GM18505 (cell line): ENCODE data around the gene HABP2.

ENCODE experiments used
- ATAC-seq: cut with Tn5 transposase; IDR thresholded peaks from one replicate; pipeline ENCODE4 v1.9.1; 2021; ENCODE audit not compliant: unreplicated experiment
- POLR2A ChIP-seq: IDR thresholded peaks from 4 replicates; pipeline ENCODE4 v1.6.1; 2011; ENCODE audit warnings: borderline replicate concordance; ENCODE audit not compliant: insufficient read depth, insufficient read length; ENCODE audit errors: extremely low read depth

HABP2 gene

DNA sequence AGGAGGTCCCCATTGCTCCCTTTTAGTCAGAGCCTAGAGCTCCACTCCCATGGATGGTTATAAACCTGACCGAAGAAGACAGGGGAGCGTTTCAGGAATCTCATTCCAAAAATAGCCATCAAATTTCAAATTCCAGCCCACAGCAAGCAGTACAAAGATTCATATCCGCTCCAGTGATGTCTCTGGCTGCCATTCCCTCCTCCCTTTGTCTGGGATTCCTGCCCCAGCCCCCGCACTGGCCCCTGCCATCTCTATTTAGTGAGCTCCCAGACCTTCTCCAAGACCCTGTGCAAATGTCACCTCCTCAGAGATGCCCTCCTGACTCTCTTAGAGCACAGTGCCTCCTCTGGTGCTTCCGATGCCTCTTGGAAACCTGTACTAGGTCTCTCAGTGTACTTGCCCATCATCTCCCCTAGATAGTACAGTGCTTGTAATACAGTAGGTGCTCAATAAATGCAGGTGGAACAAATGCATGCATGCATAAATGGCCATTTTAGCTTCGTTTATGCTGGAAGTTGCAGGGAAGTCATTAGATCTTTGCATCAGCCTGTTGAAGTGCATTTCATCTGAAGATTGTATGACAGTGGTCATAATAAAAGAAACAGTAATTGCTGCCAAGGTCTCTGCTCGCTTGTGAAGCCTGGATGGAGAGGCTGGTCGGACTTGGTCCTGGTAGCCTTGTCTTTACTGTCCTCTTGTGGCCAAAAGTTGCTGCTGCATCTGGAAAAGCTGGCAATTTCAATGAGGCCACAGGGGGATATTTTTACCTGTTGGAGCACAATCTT lies 32.0 kb upstream of the HABP2 start:
- TF ChIP-seq POLR2A, result no peak
- no peak for ATAC-seq

DNA sequence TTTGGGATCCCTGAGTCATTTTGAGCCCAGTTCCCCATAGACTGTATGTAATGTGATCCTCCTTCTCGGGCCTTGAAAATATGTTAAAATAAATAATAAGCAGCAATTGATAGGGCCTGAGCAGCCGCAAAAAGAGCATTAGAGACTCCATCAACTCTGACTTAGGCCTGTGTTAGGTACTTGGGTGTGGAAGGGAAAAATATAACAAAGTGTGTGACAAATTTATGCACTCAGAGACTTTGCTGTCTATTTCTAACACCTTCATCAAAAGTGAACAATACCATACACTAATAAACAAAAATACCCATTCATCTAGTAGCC lies 31.4 kb upstream of the HABP2 start:
- ATAC-seq, result no peak

DNA sequence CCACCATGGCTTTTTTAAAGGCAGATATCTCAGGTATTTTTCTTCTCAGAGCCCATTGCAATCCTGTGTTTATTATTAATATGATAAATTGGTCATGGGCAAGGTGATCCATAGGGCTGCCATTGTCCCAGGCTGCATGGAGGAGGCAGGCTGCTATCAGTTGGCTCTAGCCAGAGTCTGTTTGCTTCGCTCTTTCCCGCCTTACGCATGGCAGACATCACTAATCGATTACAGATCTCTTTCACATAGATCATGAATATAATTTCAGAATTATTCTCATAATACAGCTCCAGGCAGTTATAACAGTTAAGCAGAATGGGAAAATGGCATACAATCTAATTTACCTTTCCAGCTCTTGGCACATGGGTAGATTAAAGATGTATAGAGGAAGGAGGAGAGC lies 30.4 kb upstream of the HABP2 start:
- no peak for ATAC-seq
- TF ChIP-seq POLR2A, result no peak

More for the DNA sequence above, 31.4 kb upstream of the HABP2 start:
- TF ChIP-seq POLR2A, result no peak

DNA sequence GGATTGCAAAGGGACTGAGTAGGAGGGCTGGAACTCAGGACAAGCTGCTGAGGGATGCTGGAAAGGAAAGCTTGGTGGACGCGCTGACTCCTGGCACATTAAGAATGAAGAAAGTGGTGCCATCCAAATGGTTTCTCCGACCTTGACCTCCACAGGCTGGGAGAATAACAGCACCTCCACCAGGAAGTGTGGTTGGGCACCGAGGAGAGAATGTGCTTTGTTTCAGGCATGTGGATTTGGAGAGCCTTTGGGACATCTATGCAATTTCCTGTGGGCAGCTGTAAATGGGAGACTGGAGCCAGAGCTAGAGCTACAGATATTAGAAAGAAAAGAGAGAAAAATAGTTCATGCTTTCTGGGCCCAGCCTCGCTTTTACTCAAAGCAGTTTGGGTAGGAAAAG lies 29.8 kb upstream of the HABP2 start:
- ATAC-seq, result no peak
- TF ChIP-seq POLR2A, result no peak

DNA sequence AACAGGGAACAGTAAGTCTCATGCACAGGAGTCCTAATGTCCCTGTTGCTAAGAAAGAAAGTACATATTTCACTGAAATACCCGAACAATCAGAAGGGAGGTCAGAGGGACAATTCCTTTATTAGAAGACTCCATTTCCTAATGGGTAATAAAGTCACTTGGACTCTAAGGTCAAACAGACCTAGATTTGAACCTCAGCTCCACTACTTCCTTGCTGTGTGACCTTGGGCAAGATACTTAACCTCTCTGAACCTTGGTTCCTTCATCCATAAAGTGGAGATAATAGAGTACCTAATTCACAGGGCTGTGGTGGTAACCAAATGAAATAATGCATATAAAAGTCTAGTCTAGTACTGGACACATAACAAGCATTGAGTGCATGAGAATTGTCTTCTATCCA lies 29.2 kb upstream of the HABP2 start:
- no peak for TF ChIP-seq POLR2A
- no peak for ATAC-seq

DNA sequence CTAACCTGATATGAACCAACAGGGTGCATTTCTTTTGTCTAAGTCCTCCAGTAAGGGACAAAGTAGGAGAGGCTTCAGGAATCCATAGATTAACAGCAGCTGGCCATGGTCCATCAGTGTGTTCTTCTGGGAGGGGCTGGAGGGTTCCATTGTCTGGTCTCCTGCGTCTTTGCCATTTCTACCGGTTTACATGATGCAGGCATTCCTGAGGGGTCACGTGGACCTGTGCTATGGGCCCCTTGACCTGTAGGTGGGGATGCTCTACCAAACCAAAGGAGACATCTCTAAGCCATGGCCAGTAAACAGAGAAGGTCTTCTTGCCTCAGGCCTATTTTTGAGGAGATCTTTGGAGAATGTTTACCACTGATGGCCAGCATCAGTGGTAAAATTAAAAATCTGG lies 28.7 kb upstream of the HABP2 start:
- no peak for TF ChIP-seq POLR2A
- ATAC-seq, result no peak

DNA sequence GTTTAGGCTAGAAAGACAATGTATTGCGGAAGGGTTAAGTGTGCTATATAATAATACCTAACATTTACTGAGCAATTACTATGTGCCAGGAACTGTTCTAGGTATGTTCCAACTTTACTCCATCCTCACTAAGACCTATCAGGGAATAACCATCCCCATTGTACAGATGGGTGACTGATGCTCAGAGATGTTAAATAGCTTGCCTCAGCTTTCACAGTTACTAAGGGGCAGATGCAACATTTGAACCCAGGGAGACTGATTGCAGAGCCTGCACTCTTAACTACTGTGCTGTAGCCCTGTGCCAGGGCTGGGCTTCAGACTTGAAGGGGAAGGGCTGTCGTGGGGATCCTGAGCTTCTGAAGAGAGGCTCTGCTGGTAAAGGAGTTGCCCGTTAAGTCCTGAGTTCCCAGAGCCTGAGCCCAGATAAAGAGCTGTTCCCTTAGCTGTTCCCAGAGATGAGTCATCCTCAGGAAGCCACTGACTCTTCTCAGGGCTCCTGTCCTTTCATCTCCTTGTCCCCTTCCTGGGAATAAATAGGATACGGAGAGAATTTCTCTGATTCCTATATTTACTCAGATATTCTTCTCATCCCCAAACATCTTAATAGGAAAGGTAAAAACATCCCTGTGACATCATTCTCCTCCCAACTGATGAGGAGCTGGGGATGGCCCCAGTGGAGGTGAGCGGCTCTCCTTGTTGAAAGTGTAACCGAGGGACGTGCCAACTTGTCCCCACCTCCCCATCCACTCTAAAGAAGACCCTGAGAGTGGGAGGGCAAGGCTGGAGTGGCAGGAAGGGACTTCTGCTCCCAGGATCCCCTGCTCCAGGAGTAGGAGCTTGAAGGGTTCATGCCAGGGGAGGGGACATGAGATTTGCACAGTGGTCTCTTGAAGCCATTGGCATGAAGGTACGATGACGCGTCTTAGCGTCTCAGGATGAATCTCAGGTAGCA lies 28.0 kb upstream of the HABP2 start:
- no peak for TF ChIP-seq POLR2A
- no peak for ATAC-seq

DNA sequence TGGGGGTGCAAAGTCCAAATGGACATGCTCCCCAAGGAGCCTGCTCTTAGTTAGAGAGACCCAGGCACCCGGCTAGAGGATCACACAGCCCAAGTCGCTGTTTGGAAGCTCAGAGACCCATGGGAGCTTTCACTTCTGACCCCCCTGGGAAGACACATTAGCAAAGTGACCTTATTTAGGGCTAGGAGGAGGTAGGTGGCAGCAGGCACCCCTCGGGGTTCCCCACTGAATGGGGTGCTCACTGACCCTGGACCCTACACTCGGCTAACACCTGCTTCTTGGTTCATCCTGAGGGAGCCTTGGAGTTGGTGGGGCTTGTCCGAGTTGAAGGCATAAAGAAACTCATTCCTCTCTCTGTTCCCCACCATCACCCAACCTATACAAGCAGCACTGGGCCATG lies 27.1 kb upstream of the HABP2 start:
- no peak for TF ChIP-seq POLR2A
- ATAC-seq, result no peak

DNA sequence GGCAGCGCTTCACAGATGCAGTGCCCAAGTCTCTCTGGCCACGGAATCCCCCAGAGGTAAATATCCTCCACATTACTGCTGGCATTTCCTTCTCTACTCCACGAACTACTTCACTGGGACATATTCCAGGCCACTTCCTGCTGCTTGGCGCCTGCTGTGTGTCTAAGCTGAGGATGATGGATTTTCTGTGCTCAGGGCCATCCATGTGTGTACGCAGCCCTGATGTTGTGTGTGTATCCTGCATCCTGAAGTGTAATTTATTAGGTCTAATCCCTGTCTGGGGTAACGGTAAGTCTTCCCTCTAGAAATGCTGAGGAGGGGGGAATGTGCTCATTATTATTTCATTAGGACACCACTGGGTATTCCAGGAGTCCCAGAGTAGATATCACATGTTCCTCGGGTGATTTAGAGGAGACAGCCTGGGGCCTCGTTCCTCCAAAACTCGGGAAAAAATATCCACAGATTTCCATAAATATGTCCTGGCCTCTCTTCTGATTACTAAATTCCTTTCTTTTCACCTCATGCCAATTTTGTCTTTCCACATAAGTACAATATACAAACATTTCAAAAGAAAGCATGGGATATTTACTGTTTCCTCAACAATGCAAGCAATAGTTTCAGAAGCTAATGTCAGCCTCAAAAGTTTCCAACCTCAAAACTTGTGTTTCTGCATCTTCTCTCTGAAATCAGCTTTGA lies 25.5 kb upstream of the HABP2 start:
- no peak for TF ChIP-seq POLR2A
- no peak for ATAC-seq

DNA sequence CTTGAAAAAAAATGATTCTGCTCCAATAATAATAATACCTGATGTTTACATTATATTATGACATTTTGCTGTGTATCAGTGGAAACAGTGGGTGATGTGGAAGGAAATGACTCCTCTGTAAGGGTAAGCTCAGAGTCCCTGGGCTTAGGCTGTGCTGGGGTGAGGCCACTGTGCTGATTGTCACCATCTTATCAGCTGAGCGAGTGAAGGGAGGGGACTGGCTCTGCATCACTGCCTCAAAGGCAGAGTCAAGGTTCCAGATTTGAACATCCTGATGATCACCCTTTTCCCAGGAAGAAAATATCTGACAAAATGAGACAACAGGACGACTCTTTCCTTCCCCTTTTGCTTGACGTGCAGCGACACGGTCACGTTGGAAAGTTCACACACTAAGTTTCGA lies 24.0 kb upstream of the HABP2 start:
- ATAC-seq, result no peak
- no peak for TF ChIP-seq POLR2A

DNA sequence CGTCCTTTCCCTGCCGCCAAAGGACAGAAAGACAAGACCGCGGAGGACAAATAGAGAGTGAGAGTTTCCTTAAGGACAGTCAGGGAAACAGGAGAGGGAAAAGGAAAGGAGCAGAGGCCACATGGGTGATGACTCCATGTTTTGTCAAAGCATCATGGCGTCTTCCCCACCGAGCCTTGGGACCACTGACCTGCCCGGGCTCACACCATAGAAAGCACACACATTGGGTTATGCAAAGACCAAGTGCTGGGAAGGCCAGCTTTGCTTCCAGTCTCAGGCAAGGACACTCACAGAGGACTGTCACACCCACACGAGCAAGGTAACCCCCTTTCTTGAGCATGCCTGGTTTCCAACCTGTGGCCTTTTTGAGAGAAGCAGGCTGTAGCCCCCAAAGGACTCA lies 23.3 kb upstream of the HABP2 start:
- ATAC-seq, result no peak
- no peak for TF ChIP-seq POLR2A

DNA sequence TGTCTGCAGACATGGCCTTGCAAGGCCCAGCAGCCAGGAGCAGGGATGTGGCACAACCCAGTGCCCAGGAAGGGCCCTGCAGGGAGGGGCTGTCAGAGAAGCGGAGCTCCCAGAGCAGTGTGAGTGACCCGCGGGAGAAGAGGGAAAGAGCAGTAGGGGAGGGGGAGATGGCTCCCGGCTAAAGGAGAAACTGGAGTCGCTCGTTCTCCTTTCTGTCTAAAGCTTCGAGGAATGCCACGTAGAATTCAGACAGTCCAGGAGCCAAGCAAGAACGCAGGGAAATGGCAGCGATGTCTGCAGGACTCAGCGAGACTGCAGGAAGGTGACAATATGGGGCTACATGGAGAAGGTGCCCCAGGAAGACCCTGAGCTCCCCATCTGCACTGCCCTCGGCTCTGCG lies 22.4 kb upstream of the HABP2 start:
- no peak for TF ChIP-seq POLR2A
- no peak for ATAC-seq

DNA sequence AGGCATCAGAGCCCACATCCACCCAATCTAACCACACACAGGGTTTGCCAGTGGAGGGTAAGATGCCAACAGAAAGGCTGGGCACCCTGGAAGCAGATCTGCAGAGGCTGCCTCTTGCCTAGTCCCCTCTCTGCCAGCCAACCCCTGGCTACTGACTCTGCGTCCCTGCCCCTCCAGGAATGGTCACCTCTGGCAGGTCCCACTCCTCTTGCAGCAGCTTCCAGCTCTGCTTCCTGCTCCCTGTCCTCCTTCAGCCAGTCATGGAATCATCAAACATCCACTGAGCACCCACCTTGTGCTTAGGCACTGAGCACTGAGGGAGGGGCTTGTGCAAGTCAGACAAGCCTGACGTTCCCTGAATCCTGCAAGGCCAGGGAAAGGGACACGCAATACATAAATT lies 20.1 kb upstream of the HABP2 start:
- TF ChIP-seq POLR2A, result no peak
- no peak for ATAC-seq

DNA sequence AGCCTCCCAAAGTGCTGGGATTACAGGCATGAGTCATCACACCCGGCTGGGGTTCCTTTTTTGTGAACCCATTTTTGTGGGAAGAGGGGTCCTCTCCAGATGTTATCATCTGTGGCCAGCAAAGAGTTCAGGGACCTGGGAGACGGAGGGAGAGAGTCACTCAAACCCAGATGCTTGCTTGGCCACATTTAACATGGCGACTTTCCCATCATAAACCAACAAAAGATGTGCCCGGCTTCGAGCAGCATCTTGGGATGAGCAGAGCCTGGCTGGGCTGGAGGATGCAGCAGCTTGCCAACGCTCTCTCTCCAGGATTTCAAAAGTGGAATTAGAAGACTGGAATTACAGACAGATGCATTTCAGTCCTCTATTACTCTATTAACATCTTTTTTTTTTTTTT lies 19.1 kb upstream of the HABP2 start:
- no peak for TF ChIP-seq POLR2A
- no peak for ATAC-seq

DNA sequence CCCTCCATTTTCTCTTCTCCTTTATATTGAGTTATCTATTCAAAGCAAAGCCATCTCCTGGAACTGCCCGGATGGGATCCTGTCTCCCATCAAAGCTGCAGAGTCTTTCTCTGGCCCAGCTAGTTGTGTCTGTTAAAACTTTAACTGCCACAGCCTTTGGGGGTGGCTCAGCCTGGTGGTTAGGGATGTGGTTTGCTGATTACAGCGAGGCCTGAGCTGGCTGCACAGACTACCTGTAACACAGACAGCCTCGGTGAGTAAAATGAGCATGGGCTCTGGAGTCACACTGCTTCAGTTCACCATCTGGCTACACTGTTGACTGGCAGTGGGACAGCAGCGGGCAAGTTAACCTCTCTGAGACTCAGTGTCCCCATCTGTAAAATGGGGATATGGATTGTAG lies 18.4 kb upstream of the HABP2 start:
- no peak for ATAC-seq
- no peak for TF ChIP-seq POLR2A

DNA sequence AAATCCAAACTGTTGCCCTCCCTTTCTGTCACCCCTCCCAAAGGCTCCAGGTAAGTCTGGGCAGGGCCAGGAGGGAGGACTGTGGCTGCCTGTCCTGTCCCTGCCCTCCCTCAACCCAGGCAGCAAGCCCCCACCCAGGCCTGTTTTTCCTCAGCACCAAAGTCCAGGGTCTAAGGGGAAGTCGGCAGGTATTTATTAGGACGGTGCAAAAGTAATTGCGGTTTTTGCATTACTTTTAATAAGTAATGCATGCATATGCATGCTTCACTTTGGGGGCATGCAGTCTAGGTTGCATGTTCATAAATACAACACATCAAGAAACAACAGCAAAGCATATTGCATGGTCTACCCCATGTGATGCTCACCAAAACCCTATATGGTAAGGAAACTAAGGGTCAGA lies 15.2 kb upstream of the HABP2 start:
- ATAC-seq, result no peak
- no peak for TF ChIP-seq POLR2A
